ENCODE data around the gene PLEKHM3. TPM values are rescaled to one million over a fixed set of nuclear protein-coding genes. Genes with fewer than 3 reads are reported as not detected.

Gene PLEKHM3
- total RNA-seq, 2 donors from 2014 or later, result 20.5 to 21.8 TPM

DNA sequence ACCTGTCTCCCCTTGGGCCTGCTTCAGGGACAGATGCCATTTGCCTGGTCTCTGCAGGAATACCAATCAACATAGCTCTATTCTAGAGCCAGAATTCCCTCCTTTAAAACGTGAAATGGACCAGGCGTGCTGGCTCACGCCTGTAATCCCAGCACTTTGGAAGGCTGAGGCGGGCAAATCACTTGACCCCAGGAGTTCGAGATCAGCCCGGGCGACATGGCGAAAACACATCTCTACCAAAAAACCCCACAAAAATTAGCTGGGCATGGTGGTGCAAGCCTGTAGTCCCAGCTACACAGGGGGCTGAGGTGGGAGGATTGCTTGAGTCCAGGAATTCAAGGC lies 127.0 kb downstream of the PLEKHM3 start:
- peaks cover 9% of the 10 kb centered on the region for H3K36me3 ChIP-seq
- no peak for DNase-seq (ENCODE audit: low spot score)
- no peaks in the 10 kb centered on the region for H3K9me3 ChIP-seq
- H3K4me3 ChIP-seq, result no peak overlapping the region
- H3K27me3 ChIP-seq (replicated peaks; ENCODE audit: insufficient read depth), result no peaks in the 10 kb centered on the region
- no peaks in the 10 kb centered on the region for H3K4me1 ChIP-seq (ENCODE audit: control insufficient read depth in 1 of 2, low read depth in 2 of 2)
- no peak for TF ChIP-seq CTCF (IDR thresholded peaks at IDR 0.05)
- no peak for ATAC-seq (ENCODE audit: insufficient number of reproducible peaks, low FRiP score, low read depth)
- no peak overlapping the region for H3K27ac ChIP-seq

- Histone ChIP-seq H3K4me1 (ENCODE audit: control insufficient read depth in 1 of 2, low read depth in 2 of 2) (peaks cover 4 to 6% of the 10 kb centered on the region in 2 donors), H3K9me3 (no peaks in the 10 kb centered on the region), H3K4me3 (no peak overlapping the region), H3K27me3 (replicated peaks; ENCODE audit: insufficient read depth) (no peaks in the 10 kb centered on the region), H3K36me3 (peaks cover 9% of the 10 kb centered on the region), H3K27ac (no peak overlapping the region)
- ATAC-seq (ENCODE audit: insufficient number of reproducible peaks, low FRiP score, low read depth) (no peak), DNase-seq (ENCODE audit: low spot score) (no peak)
- no peak for TF ChIP-seq CTCF (IDR thresholded peaks at IDR 0.05)
Measured at GRCh38 chr2:207897541-207898353, 127.6 kb downstream of the PLEKHM3 start.

DNA sequence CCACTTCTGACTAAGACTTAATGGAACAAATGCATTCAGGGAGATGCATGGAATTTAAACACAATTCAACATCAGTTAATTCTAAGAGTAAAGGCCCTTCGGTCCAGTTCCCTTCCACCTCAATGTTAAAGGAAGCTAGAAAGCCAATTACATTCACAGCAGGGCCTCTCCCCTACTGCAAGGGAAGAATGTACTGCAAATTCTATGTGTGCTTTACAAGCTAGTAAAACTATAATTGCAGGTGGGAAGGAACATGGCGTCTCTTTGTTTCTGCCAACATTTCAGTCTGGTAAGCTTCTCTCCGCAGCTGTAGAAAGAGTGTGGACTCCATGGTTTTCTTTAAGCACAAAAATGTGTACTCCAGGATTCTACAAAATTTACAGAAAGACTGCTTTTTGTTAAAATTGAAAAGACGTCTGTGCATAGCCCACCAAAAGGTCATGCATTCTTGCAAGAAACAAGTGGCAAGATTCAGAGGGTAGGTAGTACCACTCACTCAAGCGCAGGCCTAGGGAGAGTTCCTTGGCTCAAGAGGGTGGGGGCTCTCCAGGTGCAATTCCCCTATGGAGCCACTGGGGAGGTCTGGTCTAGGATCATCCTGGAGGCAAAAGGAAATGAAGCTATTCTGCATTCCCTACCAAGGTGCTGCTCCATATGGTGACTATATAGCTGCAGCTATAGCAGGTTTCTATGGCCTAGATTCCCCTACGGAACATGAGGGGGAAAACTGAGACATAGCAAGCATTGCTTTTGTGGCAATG lies 128.6 kb downstream of the PLEKHM3 start:
- H3K4me3 ChIP-seq, result no peak overlapping the region
- peaks cover 9% of the 10 kb centered on the region for H3K36me3 ChIP-seq
- no peak for TF ChIP-seq CTCF (IDR thresholded peaks at IDR 0.05)
- no peaks in the 10 kb centered on the region for H3K9me3 ChIP-seq
- ATAC-seq (ENCODE audit: insufficient number of reproducible peaks, low FRiP score, low read depth) (no peak), DNase-seq (ENCODE audit: low spot score) (no peak)
- H3K27me3 ChIP-seq (replicated peaks; ENCODE audit: insufficient read depth), result no peaks in the 10 kb centered on the region
- peaks cover 11 to 14% of the 10 kb centered on the region in 2 donors for H3K4me1 ChIP-seq (ENCODE audit: control insufficient read depth in 1 of 2, low read depth in 2 of 2)
- no peak overlapping the region for H3K27ac ChIP-seq

DNA sequence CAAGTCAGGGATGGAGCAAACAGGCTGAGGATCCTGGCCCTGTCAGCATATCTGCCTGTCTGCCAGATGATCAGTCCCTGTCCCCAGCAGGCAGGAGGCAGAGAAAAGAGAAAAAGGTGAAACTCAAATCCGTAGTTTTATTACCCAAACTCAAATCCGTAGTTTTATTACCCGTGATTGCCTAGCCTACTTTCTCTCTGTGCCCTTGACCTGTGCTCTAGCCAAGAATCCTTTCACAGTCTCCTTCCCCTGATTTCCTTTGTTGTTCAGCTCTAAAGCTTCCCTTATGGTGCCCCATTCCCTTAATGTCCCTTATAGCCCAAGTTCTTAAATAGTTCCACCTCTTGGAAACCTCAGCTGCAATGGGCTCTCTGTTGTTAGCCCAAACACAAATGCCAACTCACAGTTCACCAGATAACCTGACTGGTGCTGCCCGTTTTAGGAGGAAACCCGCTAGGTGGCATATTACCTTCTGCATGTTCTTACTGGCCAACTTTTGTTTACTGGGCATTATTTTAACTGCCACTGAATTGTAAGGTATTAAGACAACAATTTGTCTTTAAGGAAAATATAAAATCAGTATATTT lies 130.0 kb downstream of the PLEKHM3 start:
- Histone ChIP-seq H3K36me3 (peaks cover 3% of the 10 kb centered on the region), H3K4me3 (no peak overlapping the region), H3K9me3 (no peaks in the 10 kb centered on the region), H3K27ac (no peak overlapping the region), H3K27me3 (replicated peaks; ENCODE audit: insufficient read depth) (no peaks in the 10 kb centered on the region), H3K4me1 (ENCODE audit: control insufficient read depth in 1 of 2, low read depth in 2 of 2) (peaks cover 11 to 14% of the 10 kb centered on the region in 2 donors)
- ATAC-seq (ENCODE audit: insufficient number of reproducible peaks, low FRiP score, low read depth), result no peak
- DNase-seq (ENCODE audit: low spot score), result no peak
- TF ChIP-seq CTCF (IDR thresholded peaks at IDR 0.05), result no peak
